Sigmoid colon (tissue), 7 donors: Measurements from ENCODE around the gene YAP1. TPM values are rescaled to one million over a fixed set of nuclear protein-coding genes. Genes with fewer than 3 reads are reported as not detected.
A peak's percentile ranks its signal among the peaks of the same experiment; 100 is the strongest.

Experiments
- DNase-seq: peaks from one replicate; pipeline ENCODE4 v3.0.0-alpha.2; 2019
- H3K27ac ChIP-seq, 4 donors: fragments of 200-600 bp; sonication (generic); one replicate each; pipeline ENCODE4 v1.5.1; 2016 to 2019; ENCODE audit warnings: mild to moderate bottlenecking in 1 of 4
- H3K27me3 ChIP-seq, 3 donors: fragments of 200-600 bp; sonication (generic); one replicate each; pipeline ENCODE4 v1.5.1; 2019; ENCODE audit warnings: mild to moderate bottlenecking in 1 of 3
- H3K36me3 ChIP-seq, 4 donors: fragments of 200-600 bp; sonication (generic); one replicate each; pipeline ENCODE4 v1.5.1; 2016 to 2019
- H3K4me1 ChIP-seq, 4 donors: fragments of 200-600 bp; sonication (generic); one replicate each; pipeline ENCODE4 v1.5.1; 2017 to 2019
- H3K4me3 ChIP-seq, 4 donors: fragments of 200-600 bp; sonication (generic); one replicate each; pipeline ENCODE4 v1.5.1; 2017 to 2019; ENCODE audit warnings: mild to moderate bottlenecking in 2 of 4, moderate library complexity in 1 of 4
- H3K9me3 ChIP-seq, 4 donors: fragments of 200-600 bp in 3 of 4; sonication (generic) in 3 of 4; one replicate each; pipeline versions ENCODE4 v1.5.1 to v1.6.1; 2013 to 2019
- CTCF ChIP-seq, 4 experiments: fragments of 450-650 bp in 3 of 4; fragments of 200-600 bp in 1 of 4; IDR thresholded peaks; one replicate each; pipeline ENCODE4 v1.5.1; 2016 to 2019; ENCODE audit warnings: antibody characterized with exemption in 4 of 4, mild to moderate bottlenecking in 3 of 4, moderate library complexity in 2 of 4
- EP300 ChIP-seq, 4 donors: sonication (generic); formaldehyde crosslinking; IDR thresholded peaks; one replicate each; pipeline ENCODE4 v1.6.1; 2017; ENCODE audit warnings: antibody characterized with exemption in 4 of 4
- POLR2A ChIP-seq, 2 donors: fragments of 450-650 bp; IDR thresholded peaks; one replicate each; pipeline ENCODE4 v1.6.1; 2016; ENCODE audit warnings: antibody characterized with exemption in 2 of 2, mild to moderate bottlenecking in 2 of 2, moderate library complexity in 2 of 2
- POLR2AphosphoS5 ChIP-seq, 4 donors: sonication (generic); formaldehyde crosslinking; IDR thresholded peaks; one replicate each; pipeline ENCODE4 v1.6.1; 2017; ENCODE audit warnings: antibody characterized with exemption in 4 of 4
- WGBS, 2 donors: extraction: QIAGEN DNeasy Blood & Tissue Kit; methylation state at CpG; one replicate each; pipeline ENCODE4 v1.1.7; 2013; 5-methylcytosine and 5-hydroxymethylcytosine counted together
- intact Hi-C: fragments of 100-400 bp; cut with DNase I; formaldehyde crosslinking; loops from one replicate; pipeline ENCODE4 v1.15.1; 2023
- polyA plus RNA-seq, 3 donors: library from polyadenylated mRNA; stranded (reverse); fragments of 200-250 nt; gene quantifications; one replicate each; pipeline ENCODE4 v1.2.3, GENCODE V29; 2013
- total RNA-seq, 4 donors: library from RNA; depleted of rRNA; stranded (reverse); fragments of >200 nt; gene quantifications; one replicate each; pipeline ENCODE4 v1.1.0, GENCODE V29; 2016
- donor health status: healthy with polysubstance abuse.
- donor health status: Bipolar disorder and iron deficiency.
- donor health status: healthy.

The YAP1 gene
- total and polyA plus RNA-seq, 7 donors, result 12.0 to 239 (median 159) TPM

GRCh38 chr11:102268083-102268984 lies 158.1 kb downstream of the YAP1 start:
- peak overlapping the region; percentile 29 to 43 (median 40) for H3K4me3 ChIP-seq
- peak overlapping the region in 3 of 4 donors; percentile 17 to 54 (median 50) for H3K27ac ChIP-seq
- no peaks in the 10 kb centered on the region for H3K27me3 ChIP-seq
- TF ChIP-seq CTCF (IDR thresholded peaks at IDR 0.05) (peak in 1 of 4 experiments; percentile 33), POLR2A (IDR thresholded peaks at IDR 0.05) (no peak), POLR2AphosphoS5 (IDR thresholded peaks at IDR 0.05) (peak in 1 of 4 donors; percentile 15), EP300 (IDR thresholded peaks at IDR 0.05) (no peak)
- H3K4me1 ChIP-seq, result peaks cover 0 to 16% (median 9%) of the 10 kb centered on the region in 4 donors
- WGBS, 2 donors, result 4 to 18% methylated on average over 39 of the region's 39 CpGs
- DNase-seq, result peak; percentile 85
- intact Hi-C loops, result loop anchor here (5.0 kb wide), 2 partner anchors 46 to 221 kb away; partner anchors contain the start of gene CFAP300
- H3K36me3 ChIP-seq, result no peaks in the 10 kb centered on the region
- no peaks in the 10 kb centered on the region for H3K9me3 ChIP-seq

GRCh38 chr11:102268985-102269470 lies 158.8 kb downstream of the YAP1 start:
- intact Hi-C loops, result loop anchor here (5.0 kb wide), 2 partner anchors 47 to 222 kb away; partner anchors contain the start of gene CFAP300
- TF ChIP-seq POLR2A (IDR thresholded peaks at IDR 0.05) (no peak), CTCF (IDR thresholded peaks at IDR 0.05) (no peak), POLR2AphosphoS5 (IDR thresholded peaks at IDR 0.05) (no peak), EP300 (IDR thresholded peaks at IDR 0.05) (no peak)
- 6 to 16% methylated on average over 6 of the region's 6 CpGs for WGBS, 2 donors
- DNase-seq, result no peak
- H3K4me3 ChIP-seq, result peak overlapping the region; percentile 29 to 43 (median 40)
- H3K27ac ChIP-seq, result peak overlapping the region in 1 of 4 donors; percentile 54
- H3K27me3 ChIP-seq, result no peaks in the 10 kb centered on the region
- no peaks in the 10 kb centered on the region for H3K9me3 ChIP-seq
- peaks cover 0 to 16% (median 9%) of the 10 kb centered on the region in 4 donors for H3K4me1 ChIP-seq
- no peaks in the 10 kb centered on the region for H3K36me3 ChIP-seq

GRCh38 chr11:102269927-102270326 lies 159.7 kb downstream of the YAP1 start:
- H3K4me1 ChIP-seq, result peaks cover 0 to 16% (median 9%) of the 10 kb centered on the region in 4 donors
- no peaks in the 10 kb centered on the region for H3K9me3 ChIP-seq
- no peak for TF ChIP-seq POLR2A (IDR thresholded peaks at IDR 0.05)
- intact Hi-C loops, result loop anchor here (5.0 kb wide), 2 partner anchors 48 to 223 kb away; partner anchors contain the start of gene CFAP300
- WGBS, 2 donors, result 46 to 64% methylated on average over 2 of the region's 2 CpGs
- no peak for DNase-seq
- no peak overlapping the region for H3K4me3 ChIP-seq
- H3K27ac ChIP-seq, result no peak overlapping the region
- no peaks in the 10 kb centered on the region for H3K36me3 ChIP-seq
- H3K27me3 ChIP-seq, result no peaks in the 10 kb centered on the region

- no peaks in the 10 kb centered on the region for H3K27me3 ChIP-seq
- intact Hi-C loops, result no loop called here
These were observed 162.0 kb downstream of the YAP1 start for GRCh38 chr11:102272047-102272824.

More at GRCh38 chr11:102272047-102272824, 162.0 kb downstream of the YAP1 start:
- Histone ChIP-seq H3K4me1 (peaks cover 0 to 16% (median 9%) of the 10 kb centered on the region in 4 donors), H3K4me3 (no peak overlapping the region), H3K36me3 (no peaks in the 10 kb centered on the region), H3K27ac (no peak overlapping the region), H3K9me3 (no peaks in the 10 kb centered on the region)
- WGBS, 2 donors, result 22 to 62% methylated on average over 10 of the region's 10 CpGs
- TF ChIP-seq EP300 (IDR thresholded peaks at IDR 0.05), result no peak
- TF ChIP-seq POLR2A (IDR thresholded peaks at IDR 0.05), result no peak
- no peak for TF ChIP-seq POLR2AphosphoS5 (IDR thresholded peaks at IDR 0.05)
- no peak for TF ChIP-seq CTCF (IDR thresholded peaks at IDR 0.05)
- no peak for DNase-seq
